K562 (cell line): ENCODE measurements around the gene ZNF618.

Experiments used
- CTCF ChIP-seq, 3 experiments: IDR thresholded peaks in 2 of 3; conservative IDR thresholded peaks in 1 of 3; 2 replicates each; pipeline ENCODE4 v1.5.1; 2011 to 2012; ENCODE audit warnings: low read length in 3 of 3, mild to moderate bottlenecking in 3 of 3, control low read depth in 2 of 3, improper control_type of control experiment in 1 of 3, inconsistent platforms in 1 of 3, low read depth in 1 of 3, mixed read lengths in 1 of 3, moderate library complexity in 1 of 3; ENCODE audit not compliant: insufficient read depth in 2 of 3
- FOXM1 ChIP-seq, 2 experiments: fragments of 450-650 bp in 1 of 2; sonication (generic) in 1 of 2; formaldehyde crosslinking in 1 of 2; IDR thresholded peaks; 2 replicates each; pipeline versions ENCODE4 v1.6.1 to v1.9.0; 2017 to 2022; ENCODE audit warnings: low read depth in 2 of 2, mild to moderate bottlenecking in 2 of 2, missing genetic modification reagents in 1 of 2, moderate library complexity in 1 of 2
- HDAC2 ChIP-seq: fragments of 450-650 bp; IDR thresholded peaks from 2 replicates; pipeline ENCODE4 v1.6.1; 2016; ENCODE audit warnings: mild to moderate bottlenecking
- NCOA2 ChIP-seq, 2 experiments: fragments of 450-650 bp; IDR thresholded peaks; 2 replicates each; pipeline ENCODE4 v1.6.1; 2018; ENCODE audit warnings: mild to moderate bottlenecking in 2 of 2, moderate library complexity in 1 of 2; ENCODE audit not compliant: partially characterized antibody in 2 of 2
- POLR2AphosphoS5 ChIP-seq: IDR thresholded peaks from 2 replicates; pipeline ENCODE4 v1.6.1; 2011; ENCODE audit warnings: mild to moderate bottlenecking, low read depth, low read length, moderate library complexity; ENCODE audit not compliant: control insufficient read depth, insufficient read depth
- POLR2B ChIP-seq: fragments of 450-650 bp; IDR thresholded peaks from 2 replicates; pipeline ENCODE4 v1.6.1; 2018; ENCODE audit warnings: low read depth; ENCODE audit not compliant: partially characterized antibody
- SIRT6 ChIP-seq: IDR thresholded peaks from one replicate; pipeline ENCODE4 v1.6.1; 2012; ENCODE audit warnings: low read depth, mild to moderate bottlenecking, control low read depth, inconsistent platforms, low read length, moderate library complexity
- TAF1 ChIP-seq: IDR thresholded peaks from 2 replicates; pipeline ENCODE4 v1.6.1; 2011; ENCODE audit warnings: mild to moderate bottlenecking, low read length, moderate library complexity; ENCODE audit not compliant: insufficient read depth, control insufficient read depth, severe bottlenecking; ENCODE audit errors: extremely low read depth
- TCF7L2 ChIP-seq: fragments of 150-350 bp; IDR thresholded peaks from 2 replicates; pipeline ENCODE4 v1.6.1; 2016; ENCODE audit warnings: low read depth, mild to moderate bottlenecking, low read length, moderate library complexity
- USF2 ChIP-seq: sonication (generic); formaldehyde crosslinking; IDR thresholded peaks from 2 replicates; pipeline ENCODE4 v1.5.0; 2020; ENCODE audit warnings: missing genetic modification reagents

- no peak for TF ChIP-seq HDAC2
- TF ChIP-seq NCOA2 (IDR thresholded peaks at IDR 0.05; ENCODE audit: partially characterized antibody in 2 of 2): no peak
- TF ChIP-seq POLR2B: no peak
- no peak for TF ChIP-seq CTCF (IDR thresholded peaks at IDR 0.05 in 2 of 3, conservative IDR thresholded peaks at IDR 0.05 in 1 of 3; ENCODE audit: insufficient read depth in 2 of 3, low read depth in 1 of 3, low read length in 3 of 3)
- TF ChIP-seq FOXM1 (IDR thresholded peaks at IDR 0.05; ENCODE audit: low read depth): no peak
- TF ChIP-seq FOXM1 (CRISPR knock-in tag; IDR thresholded peaks at IDR 0.05; ENCODE audit: low read depth): no peak
- no peak for TF ChIP-seq SIRT6
- no peak for TF ChIP-seq POLR2AphosphoS5
- TF ChIP-seq TCF7L2: no peak
- no peak for TF ChIP-seq USF2 (CRISPR knock-in tag)
- no peak for TF ChIP-seq TAF1
Measured at GRCh38 chr9:114069476-114070187, 193.5 kb downstream of the ZNF618 start.
